GM19397 (cell line): Measurements from ENCODE around the gene TES.

Source experiments
- ATAC-seq: cut with Tn5 transposase; IDR thresholded peaks from one replicate; pipeline ENCODE4 v1.9.1; 2021; ENCODE audit warnings: mild to moderate bottlenecking, moderate library complexity; ENCODE audit not compliant: unreplicated experiment

TES gene

GRCh38 chr7:116193329-116194087, 16.8 kb upstream of the TES start:
- no peak for ATAC-seq

- ATAC-seq: no peak
Observed at GRCh38 chr7:116194115-116194514, 16.2 kb upstream of the TES start.

GRCh38 chr7:116195451-116195850, 14.9 kb upstream of the TES start:
- no peak for ATAC-seq

- ATAC-seq: no peak
Observed at GRCh38 chr7:116196947-116197346, 13.4 kb upstream of the TES start.

GRCh38 chr7:116197360-116197759, 13.0 kb upstream of the TES start:
- no peak for ATAC-seq

GRCh38 chr7:116198748-116199410, 11.5 kb upstream of the TES start:
- ATAC-seq: no peak

GRCh38 chr7:116200963-116201362, 9.4 kb upstream of the TES start:
- ATAC-seq: no peak

GRCh38 chr7:116206141-116206540, 4.2 kb upstream of the TES start:
- ATAC-seq: no peak

- ATAC-seq: no peak
Observed at GRCh38 chr7:116208919-116209318, 1.4 kb upstream of the TES start.

- no peak for ATAC-seq
Observed at GRCh38 chr7:116209561-116210070, 723 bp upstream of the TES start.

GRCh38 chr7:116211006-116211912, 920 bp downstream of the TES start:
- peak; percentile 72 for ATAC-seq

GRCh38 chr7:116211913-116212596, 1.7 kb downstream of the TES start:
- no peak for ATAC-seq

- no peak for ATAC-seq
Observed at GRCh38 chr7:116212869-116213268, 2.5 kb downstream of the TES start.

- ATAC-seq: no peak
Observed at GRCh38 chr7:116213361-116214130, 3.2 kb downstream of the TES start.

GRCh38 chr7:116214921-116215320, 4.6 kb downstream of the TES start:
- ATAC-seq: no peak

GRCh38 chr7:116215551-116215950, 5.2 kb downstream of the TES start:
- ATAC-seq: no peak

GRCh38 chr7:116216956-116217571, 6.7 kb downstream of the TES start:
- no peak for ATAC-seq

GRCh38 chr7:116218051-116218645, 7.8 kb downstream of the TES start:
- no peak for ATAC-seq

- no peak for ATAC-seq
Observed at GRCh38 chr7:116218747-116219146, 8.4 kb downstream of the TES start.
